ENCODE data around the gene SLC1A7.

SLC1A7 gene

GRCh38 chr1:53057127-53057526, 85.3 kb downstream of the SLC1A7 start:
- DNase-seq: no peak

DNA sequence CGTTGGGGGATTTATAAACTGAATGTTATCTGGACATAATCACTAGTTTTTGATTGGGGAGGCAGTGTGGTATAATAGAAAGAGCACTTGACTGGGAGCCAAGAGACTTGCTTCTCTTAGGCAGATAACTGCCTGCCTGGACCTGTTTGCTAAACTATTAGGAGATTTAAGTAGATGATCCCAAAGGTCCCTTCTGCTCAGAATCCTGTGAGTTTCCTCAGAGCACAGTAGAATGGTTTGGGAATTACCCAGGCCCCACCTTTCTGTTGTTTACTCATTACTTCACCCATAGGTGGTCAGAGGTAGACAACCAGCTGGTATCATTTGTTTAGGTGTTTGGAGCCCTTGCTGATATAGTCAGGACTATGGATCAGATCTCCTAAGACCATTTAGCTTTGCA, 90.8 kb downstream of the SLC1A7 start:
- no peak for DNase-seq

DNA sequence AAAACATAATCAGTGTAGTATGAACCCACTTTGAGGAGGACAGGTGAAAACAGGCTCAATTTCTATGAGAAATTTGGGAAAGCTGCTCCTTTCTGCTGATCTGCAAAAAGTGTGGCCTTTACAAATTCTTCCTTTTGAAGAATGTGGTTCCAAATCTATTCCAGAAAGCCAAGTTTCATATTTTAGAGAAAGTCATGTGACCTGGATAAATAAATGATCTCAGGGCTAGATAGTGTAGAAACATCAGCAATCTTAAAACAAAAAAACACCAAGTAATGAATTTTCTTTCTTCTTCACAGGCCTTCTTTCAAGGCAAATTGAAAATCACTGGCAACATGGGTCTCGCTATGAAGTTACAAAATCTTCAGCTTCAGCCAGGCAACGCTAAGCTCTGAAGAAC, 92.1 kb downstream of the SLC1A7 start:
- no peak for DNase-seq

DNA sequence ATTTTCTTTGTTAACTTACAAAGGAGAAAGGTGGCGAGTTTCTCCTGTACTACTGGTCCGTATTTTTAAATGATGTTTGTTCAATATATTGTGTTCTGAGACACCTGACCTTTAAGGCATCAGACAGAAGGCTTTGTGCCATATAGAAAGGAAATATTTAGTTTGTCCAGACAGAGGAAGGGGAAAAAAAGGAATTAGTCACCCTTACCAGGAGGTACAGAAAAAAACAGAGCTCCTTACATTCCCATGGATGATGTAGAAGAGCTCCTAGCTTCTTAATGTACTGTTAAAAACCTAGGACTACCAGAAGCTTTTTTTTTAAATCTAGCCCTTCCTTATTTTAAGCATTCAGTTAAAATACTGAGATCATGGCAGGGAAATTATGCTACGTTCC, 92.9 kb downstream of the SLC1A7 start:
- no peak for DNase-seq

DNA sequence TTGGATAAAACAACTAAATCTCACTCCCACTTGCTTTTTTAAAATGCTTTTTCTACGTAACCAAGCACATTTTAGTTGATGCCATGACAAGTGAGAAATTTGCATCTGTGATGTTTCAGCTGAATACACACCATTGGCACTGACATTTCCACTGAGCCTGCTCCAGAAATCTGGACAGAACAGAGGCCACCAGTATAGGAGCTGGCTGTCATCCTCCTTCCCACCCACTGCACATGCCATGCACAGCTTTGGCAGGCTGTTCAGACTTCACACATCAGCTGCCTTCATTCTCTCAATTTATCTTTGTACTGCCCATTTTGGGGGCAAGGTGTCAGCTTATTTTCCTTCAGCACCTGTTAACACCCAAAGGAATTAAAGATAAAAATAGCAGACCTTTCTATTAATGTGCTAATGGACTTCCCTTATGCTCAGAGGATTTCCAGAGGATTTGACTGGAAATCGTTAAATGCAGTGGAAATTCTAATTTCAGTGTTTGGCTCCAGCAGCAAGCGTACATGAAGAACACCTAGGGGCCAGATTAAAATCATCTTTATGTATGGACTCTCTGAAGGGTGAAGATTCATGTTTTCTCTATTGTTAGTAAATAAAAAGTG, 93.4 kb downstream of the SLC1A7 start:
- no peak for DNase-seq

- DNase-seq: peak; percentile 27
Observed at GRCh38 chr1:53047737-53048736, 94.4 kb downstream of the SLC1A7 start.

DNA sequence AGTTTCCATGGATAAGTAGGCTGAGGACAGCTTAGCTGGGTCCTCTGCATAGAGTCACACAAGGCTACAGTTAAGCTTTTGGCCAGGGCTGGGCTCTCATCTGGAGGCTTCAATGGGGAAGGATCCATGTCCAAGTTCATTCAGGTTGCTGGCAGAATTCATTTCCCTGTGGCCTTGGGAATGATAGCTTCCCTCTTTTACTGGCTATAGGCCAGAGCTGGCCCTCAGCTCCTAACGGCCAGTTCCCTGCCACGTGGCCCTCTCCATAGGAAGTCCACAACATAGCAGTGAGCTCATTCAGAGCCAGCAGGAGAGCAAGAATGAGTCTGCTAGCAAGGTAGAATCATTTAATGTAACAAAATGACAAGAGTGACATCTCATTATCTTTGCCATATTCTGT, 95.5 kb downstream of the SLC1A7 start:
- no peak for DNase-seq

DNA sequence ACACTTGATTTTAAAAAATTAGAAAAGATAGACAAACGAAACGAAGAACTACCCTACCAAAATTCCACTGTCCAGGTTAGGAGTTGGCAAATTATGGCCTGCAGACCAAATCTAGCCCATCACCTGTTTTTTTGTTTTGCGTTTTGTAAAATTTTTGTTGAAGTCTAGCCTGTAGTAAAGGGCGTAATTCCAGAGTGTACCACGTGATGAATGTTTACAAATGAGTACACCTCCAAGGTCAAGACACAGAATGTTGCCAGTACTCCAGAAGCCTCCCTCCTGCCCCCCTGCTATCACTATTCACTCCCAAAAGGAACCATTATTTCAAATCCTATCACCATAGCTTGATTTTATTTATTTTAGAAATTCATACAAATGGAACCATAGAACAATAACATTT, 97.5 kb downstream of the SLC1A7 start:
- DNase-seq: no peak

DNA sequence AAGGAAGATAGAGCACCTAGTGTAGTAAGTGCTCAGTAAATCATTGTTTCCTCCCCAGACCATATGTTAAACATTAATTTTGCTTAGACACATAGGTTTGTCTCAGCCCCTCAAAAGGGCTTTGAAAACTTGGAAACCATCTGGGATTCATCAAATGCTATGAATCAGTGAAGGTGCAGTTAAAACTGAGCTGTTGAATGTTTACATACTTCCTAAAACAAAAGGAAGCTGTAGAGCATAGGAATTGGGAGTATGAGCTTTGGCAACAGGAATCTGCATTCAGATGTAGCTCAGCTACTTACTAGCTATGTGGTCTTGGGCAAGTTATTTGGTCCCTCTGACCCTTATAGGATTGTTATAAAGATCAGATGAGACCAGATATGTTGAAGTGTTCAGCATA, 99.2 kb downstream of the SLC1A7 start:
- DNase-seq: no peak

GRCh38 chr1:53038566-53038965, 103.9 kb downstream of the SLC1A7 start:
- DNase-seq: no peak
